GM12878 (cell line): ENCODE measurements around the gene SLC25A42. TPM values are rescaled to one million over a fixed set of nuclear protein-coding genes. Genes with fewer than 3 reads are reported as not detected.

ENCODE experiments used
- ATAC-seq: fragments of 200-7000 bp; cut with Tn5 transposase; 3 replicates; pipeline ENCODE4 v1.9.1; 2020; ENCODE audit warnings: mild to moderate bottlenecking, moderate library complexity
- BruUV-seq: library from RNA; stranded (reverse); fragments of 400-500 nt; replicated peaks from 2 replicates; lab custom pipeline; 2021; lab: Mats Ljungman, UMichigan
- CTCF ChIA-PET: fragments of 300-600 bp; sonication (Branson Sonifier 250); formaldehyde crosslinking; extraction: SDS; loops from one replicate; lab custom pipeline; 2021; ENCODE audit warnings: inconsistent platforms; lab: Yijun Ruan, JAX
- POLR2A ChIA-PET: fragments of 350-600 bp; formaldehyde crosslinking; extraction: SDS; loops from one replicate; lab custom pipeline; 2021; ENCODE audit warnings: inconsistent platforms; lab: Charles Lee
- RAD21 ChIA-PET: fragments of 300-600 bp; sonication (Branson Sonifier 250); formaldehyde crosslinking; loops from one replicate; lab custom pipeline; 2023; ENCODE audit warnings: antibody characterized with exemption; ENCODE audit not compliant: unreplicated experiment; lab: Charles Lee
- SMC1A ChIA-PET: fragments of 300-600 bp; sonication (Branson Sonifier 250); formaldehyde crosslinking; loops from one replicate; lab custom pipeline; 2023; ENCODE audit not compliant: unreplicated experiment, uncharacterized antibody; lab: Charles Lee
- DNase-seq: peaks from one replicate; pipeline ENCODE4 v3.0.0-alpha.2; 2011; ENCODE audit warnings: low read depth, low spot score
- FAIRE-seq: peaks from 3 replicates; lab custom pipeline; 2011; peaks lifted over from hg19 to GRCh38; lab: Jason Lieb, UNC
- H2AFZ ChIP-seq: 2 replicates; pipeline ENCODE4 v1.6.0; 2011; ENCODE audit warnings: low read depth, low read length, control low read depth; ENCODE audit not compliant: control insufficient read depth
- H3K27ac ChIP-seq: 2 replicates; pipeline ENCODE4 v1.5.1; 2011; ENCODE audit warnings: control low read depth; ENCODE audit not compliant: control insufficient read depth, insufficient read depth
- H3K27me3 ChIP-seq, 2 experiments: replicated peaks in 1 of 2; 2 replicates each; pipeline versions ENCODE4 v1.6.0 to v1.6.1; 2011; ENCODE audit warnings: low read length in 1 of 2; ENCODE audit not compliant: control insufficient read depth in 2 of 2, insufficient read depth in 2 of 2
- H3K36me3 ChIP-seq, 2 experiments: 2 replicates each; pipeline ENCODE4 v1.5.1; 2011; ENCODE audit warnings: low read length in 1 of 2; ENCODE audit not compliant: control insufficient read depth in 2 of 2, insufficient read depth in 2 of 2
- H3K4me1 ChIP-seq: 2 replicates; pipeline ENCODE4 v1.6.1; 2011; ENCODE audit warnings: mild to moderate bottlenecking, low read length, moderate library complexity, mixed read lengths; ENCODE audit not compliant: control insufficient read depth, insufficient read depth
- H3K4me2 ChIP-seq: 2 replicates; pipeline ENCODE4 v1.6.0; 2011; ENCODE audit warnings: control low read depth; ENCODE audit not compliant: control insufficient read depth, insufficient read depth
- H3K4me3 ChIP-seq: fragments of 200-600 bp; sonication (generic); 2 replicates; pipeline ENCODE4 v1.5.1; 2016
- H3K79me2 ChIP-seq: 2 replicates; pipeline ENCODE4 v1.6.0; 2011; ENCODE audit warnings: low read length; ENCODE audit not compliant: control insufficient read depth, insufficient read depth
- H3K9ac ChIP-seq: 2 replicates; pipeline ENCODE4 v1.8.0; 2011; ENCODE audit warnings: low read length, control low read depth, mixed read lengths; ENCODE audit not compliant: control insufficient read depth, insufficient read depth
- H3K9me3 ChIP-seq: replicated peaks from 3 replicates; pipeline ENCODE4 v1.5.1; 2011; ENCODE audit warnings: mild to moderate bottlenecking, low read length; ENCODE audit not compliant: control insufficient read depth, insufficient read depth
- H4K20me1 ChIP-seq: 2 replicates; pipeline ENCODE4 v1.6.0; 2011; ENCODE audit not compliant: control insufficient read depth, insufficient read depth
- HDGF ChIP-seq: fragments of 450-650 bp; IDR thresholded peaks from 2 replicates; pipeline ENCODE4 v1.6.1; 2016; ENCODE audit warnings: antibody characterized with exemption
- RAD21 ChIP-seq: IDR thresholded peaks from 2 replicates; pipeline ENCODE4 v1.6.1; 2011; ENCODE audit warnings: mild to moderate bottlenecking, low read depth, low read length, moderate library complexity; ENCODE audit not compliant: insufficient read depth
- SMC3 ChIP-seq: IDR thresholded peaks from 2 replicates; pipeline ENCODE4 v1.6.1; 2011; ENCODE audit warnings: low read length, improper control_type of control experiment, borderline replicate concordance
- SREBF1 ChIP-seq: IDR thresholded peaks from 2 replicates; pipeline ENCODE4 v1.6.1; 2012; ENCODE audit warnings: mild to moderate bottlenecking, low read length
- WGBS: methylation state at CpG from one replicate; pipeline ENCODE4 v1.1.6; 2016; ENCODE audit warnings: low lambda C conversion rate; ENCODE audit not compliant: insufficient replicate concordance, insufficient coverage; ENCODE audit errors: missing lambda C conversion rate; 5-methylcytosine and 5-hydroxymethylcytosine counted together
- in situ Hi-C: fragments of 300-500 bp; cut with MboI; formaldehyde crosslinking; loops from 9 replicates; pipeline ENCODE4 v1.14.3; 2018; ENCODE audit warnings: mixed read lengths
- intact Hi-C: fragments of 100-400 bp; cut with micrococcal nuclease; formaldehyde crosslinking; loops from one replicate; pipeline ENCODE4 v1.14.2; 2022; ENCODE audit not compliant: unreplicated experiment
- polyA plus RNA-seq, 11 experiments: library from polyadenylated mRNA; depleted of rRNA in 4 of 11; unstranded in 6 of 11; stranded (reverse) in 5 of 11; fragments of >200 nt; fragmentation: Nextera tagmentation in 4 of 11; fragmentation: Illumina TruSeq in 1 of 11; extraction: Ambion mirVana in 4 of 11; extraction: Trizol in 1 of 11; gene quantifications; 1 replicate in 1 of 11; 2 replicates in 10 of 11; pipeline versions ENCODE4 v1.2.1 to v1.2.3, GENCODE V29; 2011 to 2016; ENCODE audit warnings: inconsistent platforms in 2 of 11, missing spikeins in 2 of 11, low read depth in 1 of 11
- total RNA-seq, 4 experiments: library from RNA; depleted of rRNA in 3 of 4; stranded (reverse); fragments of >200 nt in 3 of 4; fragmentation: Illumina TruSeq in 1 of 4; extraction: Trizol in 1 of 4; gene quantifications; 2 replicates each; pipeline versions ENCODE4 v1.2.1 to v1.2.3, GENCODE V29; 2013 to 2021
- TF ChIP-seq, protein P1 (sequence below): fragments of 450-650 bp; formaldehyde crosslinking; IDR thresholded peaks from 2 replicates; pipeline ENCODE4 v1.4.0; 2022; ENCODE audit warnings: mild to moderate bottlenecking, moderate library complexity

Gene SLC25A42
- total and polyA plus RNA-seq, 10 of the 15 experiments (the other 5 are each of a cell fraction or from before 2014, with no cell fraction given) = 0.24 to 19.2 (median 9.6) TPM

DNA sequence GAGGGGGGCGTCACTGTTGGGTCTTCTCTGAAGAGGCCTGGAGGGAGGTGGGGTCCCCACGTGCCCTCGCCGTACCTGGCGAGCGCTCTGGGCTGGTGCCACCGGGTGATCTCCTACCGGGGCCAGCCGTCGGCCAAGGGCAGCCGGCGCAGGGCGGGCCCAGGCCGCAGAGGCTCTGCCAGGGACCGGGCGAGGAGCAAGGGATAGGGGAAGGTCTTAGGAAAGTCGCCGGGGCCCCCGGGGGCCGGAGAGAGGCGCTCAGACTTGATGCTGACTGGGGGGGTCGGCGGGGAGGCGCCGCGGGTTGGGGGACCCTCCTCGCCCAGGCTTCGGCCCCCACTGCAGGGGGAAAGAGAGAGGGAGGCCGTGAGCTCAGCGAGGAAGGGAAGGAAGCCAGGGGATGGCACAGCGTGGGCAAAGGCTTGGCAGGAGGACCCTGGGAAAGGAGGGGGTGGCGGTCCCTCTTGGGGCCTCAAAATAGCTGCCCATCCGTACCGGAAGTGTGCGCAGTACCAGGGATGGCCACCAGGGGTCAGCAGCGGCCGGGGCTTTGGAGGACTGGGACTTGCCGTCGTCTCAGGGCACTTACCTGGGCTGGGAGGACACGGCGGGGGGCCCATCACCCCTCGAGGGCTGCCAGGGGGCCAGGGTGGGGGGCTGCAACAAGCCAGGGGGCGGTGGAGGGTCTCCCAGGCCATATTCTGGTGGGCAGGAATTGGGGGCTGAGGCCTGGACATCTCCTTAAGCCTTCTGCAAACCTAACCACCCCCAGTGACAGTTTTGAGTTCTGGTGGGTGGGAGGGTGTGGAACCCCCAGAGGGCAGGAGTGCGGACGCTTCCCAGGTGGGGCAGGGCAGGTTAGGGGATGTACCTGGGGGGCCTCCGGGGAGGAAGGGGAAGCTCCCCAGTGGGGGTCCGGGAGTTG is 82.2 kb downstream of the SLC25A42 start (continued):
- TF ChIP-seq HDGF (peak; percentile 90), RAD21 (peak; percentile 98), SMC3 (peak; percentile 99)

GRCh38 chr19:19146865-19147264 is 83.1 kb downstream of the SLC25A42 start:
- H3K27ac ChIP-seq = no peak overlapping the region
- no peaks in the 10 kb centered on the region for H3K9me3 ChIP-seq
- no peaks in the 10 kb centered on the region for H3K79me2 ChIP-seq
- intact Hi-C loops = loop anchor here (1.0 kb wide), 2 partner anchors 28 to 343 kb away; no protein-coding TSS in a partner anchor
- H3K36me3 ChIP-seq = peaks cover 6 to 8% of the 10 kb centered on the region in 2 experiments; a peak in 3 of 4 replicates
- no peak for TF ChIP-seq SREBF1
- TF ChIP-seq, protein P1, sequence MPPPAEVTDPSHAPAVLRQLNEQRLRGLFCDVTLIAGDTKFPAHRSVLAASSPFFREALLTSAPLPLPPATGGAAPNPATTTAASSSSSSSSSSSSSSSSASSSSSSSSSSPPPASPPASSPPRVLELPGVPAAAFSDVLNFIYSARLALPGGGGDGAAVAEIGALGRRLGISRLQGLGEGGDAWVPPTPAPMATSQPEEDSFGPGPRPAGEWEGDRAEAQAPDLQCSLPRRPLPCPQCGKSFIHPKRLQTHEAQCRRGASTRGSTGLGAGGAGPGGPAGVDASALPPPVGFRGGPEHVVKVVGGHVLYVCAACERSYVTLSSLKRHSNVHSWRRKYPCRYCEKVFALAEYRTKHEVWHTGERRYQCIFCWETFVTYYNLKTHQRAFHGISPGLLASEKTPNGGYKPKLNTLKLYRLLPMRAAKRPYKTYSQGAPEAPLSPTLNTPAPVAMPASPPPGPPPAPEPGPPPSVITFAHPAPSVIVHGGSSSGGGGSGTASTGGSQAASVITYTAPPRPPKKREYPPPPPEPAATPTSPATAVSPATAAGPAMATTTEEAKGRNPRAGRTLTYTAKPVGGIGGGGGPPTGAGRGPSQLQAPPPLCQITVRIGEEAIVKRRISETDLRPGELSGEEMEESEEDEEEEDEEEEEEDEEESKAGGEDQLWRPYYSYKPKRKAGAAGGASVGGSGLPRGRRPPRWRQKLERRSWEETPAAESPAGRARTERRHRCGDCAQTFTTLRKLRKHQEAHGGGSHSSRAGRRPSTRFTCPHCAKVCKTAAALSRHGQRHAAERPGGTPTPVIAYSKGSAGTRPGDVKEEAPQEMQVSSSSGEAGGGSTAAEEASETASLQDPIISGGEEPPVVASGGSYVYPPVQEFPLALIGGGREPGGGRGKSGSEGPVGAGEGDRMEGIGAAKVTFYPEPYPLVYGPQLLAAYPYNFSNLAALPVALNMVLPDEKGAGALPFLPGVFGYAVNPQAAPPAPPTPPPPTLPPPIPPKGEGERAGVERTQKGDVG (CRISPR knock-in tag) = no peak
- FAIRE-seq (no peak), DNase-seq (no peak), ATAC-seq (no peak)
- 94% methylated on average over 7 of the region's 7 CpGs for WGBS
- ChIA-PET POLR2A (interaction anchor here (1.2 to 1.6 kb wide), 2 partner anchors 14 to 27 kb away, joined by 5 to 6 read pairs; no protein-coding TSS in a partner anchor), SMC1A (interaction anchor here (0.6 to 5.4 kb wide), 6 partner anchors 9 to 43 kb away, joined by 3 to 114 read pairs (median 11); partner anchors contain the start of gene MEF2B), RAD21 (interaction anchor here (1.4 to 17.5 kb wide), 3 partner anchors 9 to 26 kb away, joined by 6 to 394 read pairs (median 6); partner anchors contain the start of gene MEF2B), CTCF (interaction anchor here (1.0 to 6.3 kb wide), 8 partner anchors 12 to 214 kb away, joined by 3 to 207 read pairs (median 6); partner anchors contain the start of gene MEF2B)
- H3K4me2 ChIP-seq = no peak overlapping the region
- in situ Hi-C loops = loop anchor here (10.0 kb wide), 1 partner anchor 348 kb away; no protein-coding TSS in a partner anchor
- H3K4me1 ChIP-seq = peaks cover 10% of the 10 kb centered on the region
- no peak overlapping the region for H3K4me3 ChIP-seq
- no TSS peak for BruUV-seq
- H3K9ac ChIP-seq = no peak overlapping the region
- no peaks in the 10 kb centered on the region for H4K20me1 ChIP-seq
- H3K27me3 ChIP-seq = no peaks in the 10 kb centered on the region
- no peak overlapping the region for H2AFZ ChIP-seq
